DND-41 (cell line): ENCODE results near the gene CLSTN2.

Experiments
- ATAC-seq: fragments of 200-7000 bp; cut with Tn5 transposase; 3 replicates; pipeline ENCODE4 v1.9.1; 2021; ENCODE audit warnings: low read depth; ENCODE audit not compliant: insufficient read depth
- DNase-seq: peaks from one replicate; pipeline ENCODE4 v3.0.0-alpha.2; 2020
- H2AFZ ChIP-seq: 2 replicates; pipeline ENCODE4 v1.6.0; 2012; ENCODE audit warnings: low read depth, low read length
- H3K27ac ChIP-seq: 2 replicates; pipeline ENCODE4 v1.5.1; 2012; ENCODE audit warnings: low read length, inconsistent platforms
- H3K27me3 ChIP-seq: fragments of 200-600 bp; sonication (generic); 2 replicates; pipeline ENCODE4 v1.6.0; 2012; ENCODE audit warnings: low read length, mild to moderate bottlenecking, inconsistent platforms; ENCODE audit not compliant: insufficient read depth, poor library complexity
- H3K36me3 ChIP-seq: 2 replicates; pipeline ENCODE4 v1.5.1; 2012; ENCODE audit warnings: low read length, inconsistent platforms; ENCODE audit not compliant: insufficient read depth
- H3K4me1 ChIP-seq: 2 replicates; pipeline ENCODE4 v1.5.1; 2012; ENCODE audit warnings: mild to moderate bottlenecking, low read length; ENCODE audit not compliant: insufficient read depth
- H3K4me2 ChIP-seq: 2 replicates; pipeline ENCODE4 v1.6.0; 2012; ENCODE audit warnings: mild to moderate bottlenecking, moderate library complexity, low read length, inconsistent platforms; ENCODE audit not compliant: insufficient read depth
- H3K4me3 ChIP-seq, 2 experiments: fragments of 200-600 bp in 1 of 2; shearing (Covaris generic) in 1 of 2; 2 replicates each; pipeline ENCODE4 v1.5.1; 2012 to 2016; ENCODE audit warnings: inconsistent platforms in 2 of 2, low read length in 2 of 2, mild to moderate bottlenecking in 2 of 2, low read depth in 1 of 2, moderate library complexity in 1 of 2
- H3K79me2 ChIP-seq: 2 replicates; pipeline ENCODE4 v1.6.0; 2012; ENCODE audit warnings: low read length, inconsistent platforms; ENCODE audit not compliant: insufficient read depth
- H3K9ac ChIP-seq: 2 replicates; pipeline ENCODE4 v1.6.0; 2012; ENCODE audit warnings: low read depth, mild to moderate bottlenecking, inconsistent platforms, low read length, moderate library complexity
- H3K9me3 ChIP-seq: 2 replicates; pipeline ENCODE4 v1.5.1; 2012; ENCODE audit warnings: low read length, moderate library complexity, mild to moderate bottlenecking, inconsistent platforms; ENCODE audit not compliant: insufficient read depth, severe bottlenecking
- H4K20me1 ChIP-seq: 2 replicates; pipeline ENCODE4 v1.6.0; 2012; ENCODE audit warnings: low read length; ENCODE audit not compliant: insufficient read depth
- EZH2 ChIP-seq: IDR thresholded peaks from 3 replicates; pipeline ENCODE4 v1.6.1; 2012; ENCODE audit warnings: borderline replicate concordance, low read depth, mild to moderate bottlenecking, moderate library complexity, low read length, inconsistent platforms; ENCODE audit not compliant: severe bottlenecking
- TF ChIP-seq, protein P1 (sequence below): IDR thresholded peaks from 2 replicates; pipeline ENCODE4 v1.5.1; 2012; ENCODE audit warnings: borderline replicate concordance, low read length, moderate library complexity, mild to moderate bottlenecking; ENCODE audit not compliant: poor library complexity, severe bottlenecking; ENCODE audit errors: extremely low read depth

Gene CLSTN2

DNA sequence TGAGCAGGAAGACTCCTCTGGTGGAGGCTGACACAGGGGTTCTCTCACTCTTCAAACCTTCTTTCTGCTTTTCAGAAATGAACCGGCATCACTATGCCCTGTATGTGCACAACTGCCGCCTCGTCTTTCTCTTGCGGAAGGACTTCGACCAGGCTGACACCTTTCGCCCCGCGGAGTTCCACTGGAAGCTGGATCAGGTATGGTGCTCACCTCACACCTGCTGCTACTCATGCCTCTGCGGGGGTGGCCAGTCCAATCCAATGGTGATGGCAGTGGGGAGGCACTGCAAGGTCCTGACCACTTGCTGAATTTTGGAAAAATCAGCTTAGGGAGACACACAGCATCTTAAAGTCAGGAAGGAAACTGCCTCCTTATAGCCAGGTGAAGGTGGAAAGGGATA, 531.5 kb downstream of the CLSTN2 start:
- no peaks in the 10 kb centered on the region for H3K9me3 ChIP-seq
- no peak overlapping the region for H2AFZ ChIP-seq
- peaks cover 19% of the 10 kb centered on the region for H3K27me3 ChIP-seq
- H3K79me2 ChIP-seq: no peaks in the 10 kb centered on the region
- no peak overlapping the region for H3K4me3 ChIP-seq
- ATAC-seq (no peak), DNase-seq (no peak)
- no peaks in the 10 kb centered on the region for H3K36me3 ChIP-seq
- no peak overlapping the region for H3K27ac ChIP-seq
- no peak overlapping the region for H3K9ac ChIP-seq
- no peaks in the 10 kb centered on the region for H3K4me1 ChIP-seq
- no peak overlapping the region for H3K4me2 ChIP-seq
- TF ChIP-seq EZH2: no peak
- TF ChIP-seq, protein P1, sequence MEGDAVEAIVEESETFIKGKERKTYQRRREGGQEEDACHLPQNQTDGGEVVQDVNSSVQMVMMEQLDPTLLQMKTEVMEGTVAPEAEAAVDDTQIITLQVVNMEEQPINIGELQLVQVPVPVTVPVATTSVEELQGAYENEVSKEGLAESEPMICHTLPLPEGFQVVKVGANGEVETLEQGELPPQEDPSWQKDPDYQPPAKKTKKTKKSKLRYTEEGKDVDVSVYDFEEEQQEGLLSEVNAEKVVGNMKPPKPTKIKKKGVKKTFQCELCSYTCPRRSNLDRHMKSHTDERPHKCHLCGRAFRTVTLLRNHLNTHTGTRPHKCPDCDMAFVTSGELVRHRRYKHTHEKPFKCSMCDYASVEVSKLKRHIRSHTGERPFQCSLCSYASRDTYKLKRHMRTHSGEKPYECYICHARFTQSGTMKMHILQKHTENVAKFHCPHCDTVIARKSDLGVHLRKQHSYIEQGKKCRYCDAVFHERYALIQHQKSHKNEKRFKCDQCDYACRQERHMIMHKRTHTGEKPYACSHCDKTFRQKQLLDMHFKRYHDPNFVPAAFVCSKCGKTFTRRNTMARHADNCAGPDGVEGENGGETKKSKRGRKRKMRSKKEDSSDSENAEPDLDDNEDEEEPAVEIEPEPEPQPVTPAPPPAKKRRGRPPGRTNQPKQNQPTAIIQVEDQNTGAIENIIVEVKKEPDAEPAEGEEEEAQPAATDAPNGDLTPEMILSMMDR: no peak
- no peaks in the 10 kb centered on the region for H4K20me1 ChIP-seq

DNA sequence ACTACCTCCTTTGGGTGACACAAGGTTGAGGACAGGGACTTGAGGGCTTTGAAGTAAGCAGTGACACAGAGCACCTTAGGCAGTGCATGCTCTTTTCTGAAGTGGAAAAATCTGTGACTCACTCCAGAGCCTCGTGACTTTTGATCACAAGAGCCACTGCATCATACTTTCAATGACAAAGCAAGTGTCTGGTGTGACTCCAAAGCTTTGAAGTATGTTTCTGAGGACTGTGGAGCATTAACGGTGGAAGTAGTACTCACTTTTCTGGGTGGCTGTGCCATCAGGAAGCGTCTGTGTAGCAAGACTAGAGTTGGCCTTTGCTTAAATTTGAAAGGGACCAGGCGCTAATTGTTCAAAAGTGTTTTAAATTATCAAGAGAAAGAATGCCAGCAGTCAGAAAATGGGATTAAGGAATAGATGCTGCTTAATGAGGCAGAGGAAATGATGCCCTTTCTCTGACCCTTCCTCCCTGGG, 532.2 kb downstream of the CLSTN2 start:
- no peaks in the 10 kb centered on the region for H3K36me3 ChIP-seq
- TF ChIP-seq EZH2: no peak
- no peak overlapping the region for H3K4me3 ChIP-seq
- no peaks in the 10 kb centered on the region for H3K4me1 ChIP-seq
- no peak overlapping the region for H3K9ac ChIP-seq
- no peak overlapping the region for H2AFZ ChIP-seq
- DNase-seq (no peak), ATAC-seq (no peak)
- no peak overlapping the region for H3K27ac ChIP-seq
- peaks cover 19% of the 10 kb centered on the region for H3K27me3 ChIP-seq
- no peaks in the 10 kb centered on the region for H3K9me3 ChIP-seq
- no peaks in the 10 kb centered on the region for H4K20me1 ChIP-seq
- H3K79me2 ChIP-seq: no peaks in the 10 kb centered on the region
- no peak overlapping the region for H3K4me2 ChIP-seq

DNA sequence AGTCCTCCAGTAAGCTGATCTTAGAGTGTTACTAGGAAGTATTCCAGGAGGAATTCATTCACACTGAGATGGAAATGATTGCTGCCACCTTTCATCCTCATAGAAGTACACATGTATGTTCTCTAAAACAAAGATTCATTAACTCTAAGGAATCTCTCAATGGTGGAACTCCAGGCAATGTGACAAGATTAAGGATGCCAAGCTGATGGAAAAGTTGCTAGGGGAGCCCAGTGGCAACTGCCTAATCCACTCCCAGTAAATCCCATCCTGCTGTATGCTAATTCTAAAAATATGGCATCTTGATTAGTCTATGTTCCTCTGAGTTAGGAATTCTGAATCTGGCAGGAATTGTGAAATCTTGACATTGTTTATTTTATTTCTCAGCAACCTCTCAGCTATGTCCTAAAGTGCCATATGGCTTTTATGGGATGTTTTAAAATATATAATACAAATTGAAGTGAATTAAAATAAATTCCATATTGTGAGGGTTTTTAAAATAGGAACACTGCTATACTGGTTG, 532.9 kb downstream of the CLSTN2 start:
- no peak overlapping the region for H2AFZ ChIP-seq
- no peak for TF ChIP-seq EZH2
- TF ChIP-seq, protein P1: no peak

DNA sequence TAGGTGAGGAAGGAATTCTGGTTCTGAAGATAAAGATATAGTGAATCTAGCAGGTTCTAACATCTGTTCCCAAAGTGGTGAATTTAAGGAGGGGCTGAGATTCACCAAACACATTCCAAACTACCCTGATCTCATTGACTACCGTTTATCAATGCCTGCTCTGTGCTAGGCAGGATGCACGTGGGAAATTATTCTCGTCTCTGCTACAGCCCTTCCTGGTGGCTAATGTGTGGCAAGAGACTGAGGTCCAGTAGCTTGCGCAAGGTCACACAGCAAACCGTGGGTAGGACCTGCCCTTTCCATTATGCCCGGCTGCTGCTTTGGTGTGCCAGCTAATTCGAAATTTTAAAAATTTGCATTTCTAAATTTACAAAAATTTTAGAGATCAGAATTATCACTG, 533.4 kb downstream of the CLSTN2 start:
- Histone ChIP-seq H3K36me3 (no peaks in the 10 kb centered on the region), H3K27ac (no peak overlapping the region), H3K27me3 (peaks cover 19% of the 10 kb centered on the region), H3K9ac (no peak overlapping the region), H2AFZ (no peak overlapping the region), H3K4me3 (no peak overlapping the region), H3K9me3 (no peaks in the 10 kb centered on the region), H3K4me1 (no peaks in the 10 kb centered on the region), H3K4me2 (no peak overlapping the region), H4K20me1 (no peaks in the 10 kb centered on the region), H3K79me2 (no peaks in the 10 kb centered on the region)
- no peak for DNase-seq
- TF ChIP-seq, protein P1: no peak
- TF ChIP-seq EZH2: no peak
- no peak for ATAC-seq

More for the DNA sequence above, 532.9 kb downstream of the CLSTN2 start:
- H3K36me3 ChIP-seq: no peaks in the 10 kb centered on the region
- DNase-seq (no peak), ATAC-seq (no peak)
- H4K20me1 ChIP-seq: no peaks in the 10 kb centered on the region
- peaks cover 19% of the 10 kb centered on the region for H3K27me3 ChIP-seq
- no peak overlapping the region for H3K4me3 ChIP-seq
- no peaks in the 10 kb centered on the region for H3K79me2 ChIP-seq
- no peaks in the 10 kb centered on the region for H3K9me3 ChIP-seq
- H3K4me2 ChIP-seq: no peak overlapping the region
- H3K27ac ChIP-seq: no peak overlapping the region
- no peak overlapping the region for H3K9ac ChIP-seq
- H3K4me1 ChIP-seq: no peaks in the 10 kb centered on the region
